ENCODE data around the gene PHLPP2. TPM values are rescaled to one million over a fixed set of nuclear protein-coding genes. Genes with fewer than 3 reads are reported as not detected.
A peak's percentile ranks its signal among the peaks of the same experiment; 100 is the strongest.

Gene PHLPP2
- total RNA-seq, 1 donor from 2014 or later: 6.6 TPM

GRCh38 chr16:71637398-71637797, 87.1 kb downstream of the PHLPP2 start:
- intact Hi-C loops (cut with DNase I): no loop called here
- Histone ChIP-seq H3K27me3 (ENCODE audit: low read depth) (no peaks in the 10 kb centered on the region), H3K27ac (no peak overlapping the region), H3K4me1 (no peaks in the 10 kb centered on the region), H3K9me3 (no peaks in the 10 kb centered on the region), H3K36me3 (no peaks in the 10 kb centered on the region), H3K4me3 (no peak overlapping the region)
- TF ChIP-seq CTCF (IDR thresholded peaks at IDR 0.05): no peak
- DNase-seq: no peak
- no peak for ATAC-seq

DNA sequence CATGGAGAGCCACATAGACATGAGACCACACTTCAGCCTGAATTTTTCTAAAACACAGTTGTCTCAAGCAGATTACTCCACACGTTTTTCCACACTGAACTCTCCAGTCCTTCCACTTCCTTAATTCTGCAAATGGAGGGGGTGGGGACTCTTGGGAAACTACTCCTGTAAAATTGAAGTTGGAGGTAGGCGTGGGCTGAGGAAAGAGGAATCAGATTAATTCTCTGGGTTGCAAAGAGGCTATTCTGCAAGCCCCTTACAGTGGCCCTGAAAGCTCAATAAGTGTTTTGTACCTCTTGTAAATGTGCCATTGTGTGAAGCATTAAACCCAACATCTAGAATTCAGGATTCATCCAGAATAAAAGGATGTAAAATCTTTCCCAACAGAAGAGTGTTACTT, 88.9 kb downstream of the PHLPP2 start:
- ATAC-seq: peak; percentile 37 to 56
- DNase-seq: no peak
- no peaks in the 10 kb centered on the region for H3K36me3 ChIP-seq
- no peaks in the 10 kb centered on the region for H3K9me3 ChIP-seq
- no peak overlapping the region for H3K27ac ChIP-seq
- H3K4me1 ChIP-seq: no peaks in the 10 kb centered on the region
- intact Hi-C loops (cut with DNase I): no loop called here
- H3K27me3 ChIP-seq (ENCODE audit: low read depth): no peaks in the 10 kb centered on the region
- no peak overlapping the region for H3K4me3 ChIP-seq
- TF ChIP-seq CTCF (IDR thresholded peaks at IDR 0.05): no peak

DNA sequence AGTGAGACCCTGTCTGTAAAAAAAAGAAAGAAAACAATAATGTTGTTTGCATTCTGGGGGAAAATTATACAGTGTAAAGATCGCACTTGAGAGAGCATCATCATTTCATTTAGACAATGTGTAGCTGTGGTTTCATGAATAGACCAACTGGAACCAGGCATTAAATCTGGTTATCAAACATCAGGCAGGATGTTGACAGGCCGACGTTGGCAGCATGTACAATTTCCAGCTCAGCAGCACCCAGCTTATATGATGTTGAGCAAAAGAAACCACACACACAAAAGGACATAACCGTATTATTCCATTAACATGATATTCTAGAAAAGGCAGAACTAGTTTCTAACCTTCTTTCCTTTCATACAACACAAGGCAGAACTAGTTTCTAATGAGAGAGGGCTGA, 92.7 kb downstream of the PHLPP2 start:
- Histone ChIP-seq H3K27ac (no peak overlapping the region), H3K9me3 (no peaks in the 10 kb centered on the region), H3K36me3 (no peaks in the 10 kb centered on the region), H3K27me3 (ENCODE audit: low read depth) (peaks cover 13% of the 10 kb centered on the region), H3K4me3 (no peak overlapping the region), H3K4me1 (peaks cover 2% of the 10 kb centered on the region)
- intact Hi-C loops (cut with DNase I): no loop called here
- no peak for TF ChIP-seq CTCF (IDR thresholded peaks at IDR 0.05)
- DNase-seq (no peak), ATAC-seq (no peak)

DNA sequence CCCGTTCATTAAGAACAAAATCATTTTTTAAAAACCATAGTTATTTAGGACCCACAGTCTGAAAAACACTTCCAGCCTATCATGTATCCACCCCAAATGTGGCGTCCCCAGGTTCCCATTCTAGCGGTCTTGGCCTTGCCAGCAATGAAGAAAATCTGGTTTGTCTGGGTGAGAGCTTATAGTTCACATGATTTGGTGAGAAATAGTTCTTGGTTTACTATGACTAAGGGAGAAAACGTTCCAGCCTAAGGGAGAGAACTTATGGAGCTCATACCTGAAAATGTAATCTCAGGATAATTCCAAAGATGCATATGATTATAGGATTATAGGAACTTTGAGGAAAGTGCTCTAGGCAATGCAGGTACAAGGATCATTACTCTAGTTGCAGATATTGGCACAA, 93.7 kb downstream of the PHLPP2 start:
- DNase-seq (no peak), ATAC-seq (no peak)
- Histone ChIP-seq H3K9me3 (no peaks in the 10 kb centered on the region), H3K27ac (no peak overlapping the region), H3K4me3 (no peak overlapping the region), H3K27me3 (ENCODE audit: low read depth) (peaks cover 22% of the 10 kb centered on the region), H3K36me3 (no peaks in the 10 kb centered on the region), H3K4me1 (peaks cover 8% of the 10 kb centered on the region)
- intact Hi-C loops (cut with DNase I): no loop called here
- TF ChIP-seq CTCF (IDR thresholded peaks at IDR 0.05): no peak

- no peak for ATAC-seq
- intact Hi-C loops (cut with DNase I): no loop called here
- Histone ChIP-seq H3K9me3 (no peaks in the 10 kb centered on the region), H3K27me3 (ENCODE audit: low read depth) (peaks cover 29% of the 10 kb centered on the region), H3K36me3 (no peaks in the 10 kb centered on the region), H3K27ac (no peak overlapping the region), H3K4me1 (peaks cover 8% of the 10 kb centered on the region), H3K4me3 (no peak overlapping the region)
- DNase-seq: no peak
- no peak for TF ChIP-seq CTCF (IDR thresholded peaks at IDR 0.05)
Measured at GRCh38 chr16:71629278-71630016, 95.1 kb downstream of the PHLPP2 start.
